BE2C (cell line): ENCODE measurements around the gene GIT2.
"Not testable (repeated sequence)": the region's sequence is repeated elsewhere in the genome, so short reads cannot be mapped to it uniquely, and the experiment has no call there.

Experiments
- DNase-seq: peaks from one replicate; pipeline ENCODE4 v3.0.0-alpha.2; 2020
- H3K27me3 ChIP-seq: fragments of 250-450 bp; sonication (Bioruptor Pico); 2 replicates; pipeline ENCODE4 v1.5.1; 2020; ENCODE audit warnings: mild to moderate bottlenecking
- H3K36me3 ChIP-seq: fragments of 250-450 bp; sonication (Bioruptor Pico); 2 replicates; pipeline ENCODE4 v1.5.1; 2020; ENCODE audit warnings: mild to moderate bottlenecking
- H3K4me1 ChIP-seq: fragments of 250-450 bp; sonication (Bioruptor Pico); 2 replicates; pipeline ENCODE4 v1.5.1; 2020
- H3K4me3 ChIP-seq: 2 replicates; pipeline ENCODE4 v1.5.1; 2011; ENCODE audit warnings: low read depth, low read length
- H3K9me3 ChIP-seq: fragments of 250-450 bp; sonication (Bioruptor Pico); 2 replicates; pipeline ENCODE4 v1.5.1; 2020
- CTCF ChIP-seq: IDR thresholded peaks from 2 replicates; pipeline ENCODE4 v1.5.1; 2012; ENCODE audit warnings: mild to moderate bottlenecking, low read depth, low read length

GIT2 gene

GRCh38 chr12:109897029-109897428 is 99.1 kb downstream of the GIT2 start:
- Histone ChIP-seq H3K4me3 (no peak overlapping the region), H3K36me3 (no peaks in the 10 kb centered on the region), H3K27me3 (no peaks in the 10 kb centered on the region), H3K9me3 (no peaks in the 10 kb centered on the region), H3K4me1 (no peaks in the 10 kb centered on the region)
- TF ChIP-seq CTCF: no peak
- no peak for DNase-seq

GRCh38 chr12:109896188-109896587 is 100.0 kb downstream of the GIT2 start:
- H3K36me3 ChIP-seq: no peaks in the 10 kb centered on the region
- no peaks in the 10 kb centered on the region for H3K4me1 ChIP-seq
- no peak overlapping the region for H3K4me3 ChIP-seq
- no peak for DNase-seq
- no peak for TF ChIP-seq CTCF
- H3K9me3 ChIP-seq: no peaks in the 10 kb centered on the region
- H3K27me3 ChIP-seq: no peaks in the 10 kb centered on the region

GRCh38 chr12:109894939-109895338 is 101.2 kb downstream of the GIT2 start:
- DNase-seq: no peak
- TF ChIP-seq CTCF: no peak
- no peaks in the 10 kb centered on the region for H3K4me1 ChIP-seq
- no peaks in the 10 kb centered on the region for H3K9me3 ChIP-seq
- no peak overlapping the region for H3K4me3 ChIP-seq
- H3K36me3 ChIP-seq: no peaks in the 10 kb centered on the region
- H3K27me3 ChIP-seq: no peaks in the 10 kb centered on the region

GRCh38 chr12:109893261-109893995 is 102.7 kb downstream of the GIT2 start:
- DNase-seq: no peak
- Histone ChIP-seq H3K36me3 (no peaks in the 10 kb centered on the region), H3K27me3 (no peaks in the 10 kb centered on the region), H3K4me1 (no peaks in the 10 kb centered on the region), H3K9me3 (no peaks in the 10 kb centered on the region), H3K4me3 (no peak overlapping the region)
- TF ChIP-seq CTCF: no peak

- H3K9me3 ChIP-seq: no peaks in the 10 kb centered on the region
- TF ChIP-seq CTCF: no peak
- H3K27me3 ChIP-seq: no peaks in the 10 kb centered on the region
- H3K4me3 ChIP-seq: no peak overlapping the region
- H3K4me1 ChIP-seq: no peaks in the 10 kb centered on the region
- DNase-seq: no peak
- no peaks in the 10 kb centered on the region for H3K36me3 ChIP-seq
These were observed 103.4 kb downstream of the GIT2 start for GRCh38 chr12:109892748-109893147.

- no peaks in the 10 kb centered on the region for H3K27me3 ChIP-seq
- no peak for DNase-seq
- no peak for TF ChIP-seq CTCF
- H3K4me1 ChIP-seq: no peaks in the 10 kb centered on the region
- H3K9me3 ChIP-seq: no peaks in the 10 kb centered on the region
- no peak overlapping the region for H3K4me3 ChIP-seq
- no peaks in the 10 kb centered on the region for H3K36me3 ChIP-seq
These were observed 103.9 kb downstream of the GIT2 start for GRCh38 chr12:109892165-109892715.

- not testable (repeated sequence) for H3K4me3 ChIP-seq, H3K4me1 ChIP-seq, H3K27me3 ChIP-seq, H3K9me3 ChIP-seq, DNase-seq, H3K36me3 ChIP-seq
These were observed 104.4 kb downstream of the GIT2 start for GRCh38 chr12:109891731-109892130.
